Adrenal gland (tissue), 5 donors: ENCODE results near the gene WHRN.

Experiments used
- CTCF ChIP-seq, 6 experiments: fragments of 450-650 bp in 4 of 6; fragments of 200-600 bp in 2 of 6; sonication (generic) in 1 of 6; IDR thresholded peaks; 1 replicate in 5 of 6; 2 replicates in 1 of 6; pipeline versions ENCODE4 v1.5.1 to v1.8.0; 2016 to 2021; ENCODE audit warnings: antibody characterized with exemption in 6 of 6, mild to moderate bottlenecking in 2 of 6, moderate library complexity in 1 of 6
- POLR2A ChIP-seq, 2 donors: fragments of 450-650 bp; IDR thresholded peaks; one replicate each; pipeline ENCODE4 v1.6.1; 2017; ENCODE audit warnings: antibody characterized with exemption in 2 of 2, mild to moderate bottlenecking in 2 of 2, moderate library complexity in 1 of 2
- donor health status: DM: no; HTN: no; CAD: no.

GRCh38 chr9:114450833-114451706 lies 54.2 kb downstream of the WHRN start:
- no peak for TF ChIP-seq CTCF (IDR thresholded peaks at IDR 0.05)
- TF ChIP-seq POLR2A (IDR thresholded peaks at IDR 0.05): peak in 1 of 2 donors; percentile 32
